Tibial artery (tissue), 4 donors: Measurements from ENCODE around the gene DCP2.

Experiments used
- DNase-seq, 2 donors: peaks; one replicate each; pipeline ENCODE4 v3.0.0-alpha.2; 2019
- H3K27ac ChIP-seq, 2 donors: fragments of 200-600 bp; sonication (generic) in 1 of 2; 1 replicate in 1 of 2; 2 replicates in 1 of 2; pipeline ENCODE4 v1.5.1; 2018 to 2019; ENCODE audit warnings: mild to moderate bottlenecking in 1 of 2
- H3K27me3 ChIP-seq, 2 donors: fragments of 200-600 bp; sonication (generic) in 1 of 2; one replicate each; pipeline versions ENCODE4 v1.5.1 to v1.6.0; 2016 to 2019
- H3K36me3 ChIP-seq, 3 donors: fragments of 200-600 bp; sonication (generic) in 2 of 3; one replicate each; pipeline ENCODE4 v1.5.1; 2016 to 2019; ENCODE audit warnings: mild to moderate bottlenecking in 2 of 3
- H3K4me1 ChIP-seq, 4 donors: fragments of 200-600 bp; sonication (generic) in 2 of 4; 1 replicate in 3 of 4; 2 replicates in 1 of 4; pipeline ENCODE4 v1.5.1; 2016 to 2019
- H3K4me3 ChIP-seq, 2 donors: fragments of 200-600 bp; sonication (generic) in 1 of 2; 1 replicate in 1 of 2; 2 replicates in 1 of 2; pipeline ENCODE4 v1.5.1; 2018 to 2019; ENCODE audit warnings: mild to moderate bottlenecking in 2 of 2
- H3K9me3 ChIP-seq, 3 donors: fragments of 200-600 bp; sonication (generic) in 1 of 3; one replicate each; pipeline ENCODE4 v1.5.1; 2016 to 2019
- CTCF ChIP-seq, 2 experiments: fragments of 200-600 bp in 1 of 2; fragments of 450-650 bp in 1 of 2; IDR thresholded peaks; one replicate each; pipeline ENCODE4 v1.5.1; 2017 to 2019; ENCODE audit warnings: antibody characterized with exemption in 2 of 2, mild to moderate bottlenecking in 1 of 2, moderate library complexity in 1 of 2
- intact Hi-C: fragments of 100-400 bp; cut with DNase I; formaldehyde crosslinking; loops from one replicate; pipeline ENCODE4 v1.15.0; 2023; ENCODE audit warnings: low total_unique reads

DCP2 gene

DNA sequence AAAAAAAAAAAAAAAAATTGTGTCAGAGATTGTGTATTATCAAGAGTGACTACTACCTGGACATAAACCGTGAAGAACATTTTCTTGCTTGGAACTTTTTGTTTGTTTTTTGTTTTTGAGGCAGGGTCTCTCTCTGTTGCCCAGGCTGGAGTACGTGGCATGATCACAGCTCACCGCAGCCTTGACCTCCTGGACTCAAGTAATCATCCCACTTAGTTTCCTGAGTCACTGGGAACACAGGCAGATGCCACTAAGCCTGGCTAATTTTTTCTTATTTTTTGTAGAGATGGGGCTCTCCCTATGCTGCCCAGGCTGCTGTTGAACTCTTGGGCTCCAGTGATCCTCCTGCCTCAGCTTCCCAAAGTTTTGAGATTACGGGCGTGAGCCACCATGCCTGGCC lies 25.8 kb downstream of the DCP2 start:
- no peak overlapping the region for H3K27ac ChIP-seq
- no peaks in the 10 kb centered on the region for H3K9me3 ChIP-seq
- H3K4me3 ChIP-seq, result no peak overlapping the region
- intact Hi-C loops, result no loop called here
- H3K4me1 ChIP-seq, result no peaks in the 10 kb centered on the region
- DNase-seq, result no peak
- no peaks in the 10 kb centered on the region for H3K27me3 ChIP-seq
- TF ChIP-seq CTCF (IDR thresholded peaks at IDR 0.05), result no peak
- H3K36me3 ChIP-seq, result peaks cover 40 to 48% (median 44%) of the 10 kb centered on the region in 3 donors

- Histone ChIP-seq H3K27me3 (no peaks in the 10 kb centered on the region), H3K36me3 (peaks cover 40 to 52% (median 46%) of the 10 kb centered on the region in 3 donors), H3K27ac (no peak overlapping the region), H3K4me1 (no peaks in the 10 kb centered on the region), H3K4me3 (no peak overlapping the region), H3K9me3 (no peaks in the 10 kb centered on the region)
- intact Hi-C loops, result no loop called here
- TF ChIP-seq CTCF (IDR thresholded peaks at IDR 0.05), result no peak
- DNase-seq, result no peak
These were observed 27.2 kb downstream of the DCP2 start for GRCh38 chr5:113003763-113004162.

DNA sequence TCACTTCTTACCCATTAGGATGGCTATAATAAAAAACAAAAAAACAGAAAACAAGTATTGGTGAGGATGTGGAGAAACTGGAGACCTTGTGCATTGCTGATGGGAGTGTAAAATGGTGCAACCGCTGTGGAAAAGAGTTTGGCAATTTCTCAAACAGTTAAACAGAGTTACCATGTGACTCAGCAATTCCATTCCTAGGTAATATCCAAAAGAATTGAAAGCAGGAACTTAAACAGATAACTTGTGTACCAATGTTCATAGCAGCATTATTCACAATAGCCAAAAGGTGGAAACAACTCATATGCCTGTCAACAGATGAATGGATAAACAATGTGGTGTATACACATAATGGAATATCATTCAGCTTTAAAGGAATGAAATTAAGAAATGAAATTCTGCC lies 28.9 kb downstream of the DCP2 start:
- TF ChIP-seq CTCF (IDR thresholded peaks at IDR 0.05), result no peak
- Histone ChIP-seq H3K27ac (no peak overlapping the region), H3K4me3 (no peak overlapping the region), H3K36me3 (peaks cover 46 to 58% (median 53%) of the 10 kb centered on the region in 3 donors), H3K4me1 (no peaks in the 10 kb centered on the region), H3K27me3 (no peaks in the 10 kb centered on the region), H3K9me3 (no peaks in the 10 kb centered on the region)
- intact Hi-C loops, result no loop called here
- no peak for DNase-seq

DNA sequence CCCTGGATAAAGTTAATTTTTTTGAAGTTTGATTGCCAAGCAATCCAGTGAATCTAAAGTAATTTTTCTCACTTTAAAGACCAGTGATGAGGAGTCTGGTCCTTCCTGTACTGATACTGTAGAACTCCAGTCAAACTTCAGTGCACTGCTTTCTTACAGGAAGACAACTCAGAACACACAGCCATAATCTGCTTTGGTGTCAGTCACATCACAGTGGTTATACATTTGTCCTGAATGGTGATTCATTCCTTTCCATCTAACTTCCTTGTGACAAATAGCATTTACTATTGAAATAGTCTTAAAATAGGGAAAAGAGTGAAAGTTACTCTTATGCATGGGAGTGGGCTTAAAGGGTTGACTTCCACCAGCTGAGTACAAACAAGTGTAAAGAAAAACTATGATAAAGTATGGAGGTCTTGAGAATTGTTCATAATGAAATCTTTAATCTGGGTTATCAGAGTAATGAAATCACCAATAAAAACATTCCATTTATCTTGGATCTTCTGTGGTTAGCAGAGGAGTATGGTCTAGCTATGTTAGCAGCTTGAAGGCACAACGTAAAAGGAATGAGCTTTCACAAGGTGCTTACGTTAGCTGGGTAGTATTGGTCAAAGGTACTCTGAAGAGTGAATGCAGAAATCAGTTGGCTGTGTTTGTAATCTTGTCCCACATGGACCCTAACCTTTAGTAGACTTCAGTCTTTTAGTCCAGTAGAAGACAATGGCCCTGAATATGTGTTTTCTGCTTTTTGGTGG lies 41.5 kb downstream of the DCP2 start:
- H3K4me3 ChIP-seq, result no peak overlapping the region
- H3K36me3 ChIP-seq, result peaks cover 0 to 22% (median 15%) of the 10 kb centered on the region in 3 donors
- peaks cover 0 to 11% (median 3%) of the 10 kb centered on the region in 4 donors for H3K4me1 ChIP-seq
- H3K27ac ChIP-seq, result no peak overlapping the region
- no peak for TF ChIP-seq CTCF (IDR thresholded peaks at IDR 0.05)
- no peaks in the 10 kb centered on the region for H3K27me3 ChIP-seq
- intact Hi-C loops, result no loop called here
- H3K9me3 ChIP-seq, result no peaks in the 10 kb centered on the region
- no peak for DNase-seq

DNA sequence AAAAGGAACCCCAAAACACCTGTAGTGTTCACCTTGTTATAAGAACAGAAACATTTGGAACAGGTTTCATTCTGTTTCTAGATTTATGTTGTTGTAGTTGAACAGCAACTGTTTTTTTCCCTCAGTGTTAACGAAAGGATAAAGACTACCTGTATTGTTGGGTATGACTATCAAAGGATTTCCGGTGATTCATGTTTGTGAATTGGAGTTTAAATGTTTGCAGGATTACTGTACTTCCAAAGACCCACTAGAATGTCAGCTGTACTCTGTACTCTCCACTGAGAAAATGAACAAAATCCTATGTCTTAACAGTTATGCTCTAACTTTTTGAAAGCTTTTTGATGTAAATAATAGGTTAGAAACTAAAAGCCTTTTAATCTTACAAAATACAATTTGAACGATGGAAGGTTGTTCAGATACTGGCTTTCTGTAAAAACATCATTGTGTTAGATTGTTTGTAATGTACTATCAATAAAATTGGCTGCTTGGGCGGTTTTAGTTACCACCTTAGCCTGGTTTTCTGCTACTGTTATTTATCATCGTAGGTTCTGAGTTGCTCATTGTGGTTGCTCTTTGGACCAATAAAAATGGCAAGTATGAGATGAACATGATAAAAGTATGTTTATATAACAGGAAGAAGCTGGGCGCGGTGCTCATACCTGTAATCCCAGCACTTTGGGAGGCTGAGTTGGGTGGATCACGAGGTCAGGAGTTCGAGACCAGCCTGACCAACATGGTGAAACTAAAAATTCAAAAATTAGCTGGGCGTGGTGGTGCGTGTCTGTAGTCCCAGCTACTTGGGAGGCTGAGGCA lies 44.1 kb downstream of the DCP2 start:
- Histone ChIP-seq H3K9me3 (no peaks in the 10 kb centered on the region), H3K36me3 (peaks cover 6 to 13% (median 12%) of the 10 kb centered on the region in 3 donors), H3K27ac (no peak overlapping the region), H3K4me3 (no peak overlapping the region), H3K27me3 (no peaks in the 10 kb centered on the region), H3K4me1 (peaks cover 0 to 2% (median under 1%) of the 10 kb centered on the region in 4 donors)
- intact Hi-C loops, result no loop called here
- no peak for TF ChIP-seq CTCF (IDR thresholded peaks at IDR 0.05)
- DNase-seq, result no peak
